EH (cell line): ENCODE results near the gene HAND2.

Source experiments
- DNase-seq: peaks from one replicate; pipeline ENCODE4 v3.0.0-alpha.2; 2015; ENCODE audit warnings: low read depth

The HAND2 gene

GRCh38 chr4:173529477-173530325, at the start of gene HAND2:
Gene HAND2, minus strand, starts transcription at chr4:173530229. Its CDS starts 940 bp downstream, at chr4:173529289.
- DNase-seq = peak; percentile 78

DNA sequence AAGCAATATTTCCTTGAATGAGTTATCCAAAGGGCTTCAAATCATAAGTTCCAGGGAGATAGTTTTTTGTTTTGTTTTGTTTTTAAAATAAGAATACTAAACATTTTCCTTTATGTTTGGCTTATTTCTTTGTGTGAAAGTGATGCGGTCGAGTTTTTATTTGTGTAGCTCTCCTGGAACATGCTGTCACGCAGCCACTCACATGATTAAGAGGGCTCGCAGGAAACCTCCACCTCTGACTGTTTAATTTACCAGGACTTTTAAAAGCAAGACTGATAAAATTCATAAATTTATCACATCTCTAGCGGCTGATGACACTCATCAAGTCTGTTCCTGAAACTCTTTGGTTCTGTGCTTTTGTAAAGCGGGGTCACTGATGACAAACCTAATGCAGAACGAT, 48.9 kb upstream of the HAND2 start:
- DNase-seq = no peak

- no peak for DNase-seq
These were observed 47.9 kb upstream of the HAND2 start for GRCh38 chr4:173577963-173578362.

DNA sequence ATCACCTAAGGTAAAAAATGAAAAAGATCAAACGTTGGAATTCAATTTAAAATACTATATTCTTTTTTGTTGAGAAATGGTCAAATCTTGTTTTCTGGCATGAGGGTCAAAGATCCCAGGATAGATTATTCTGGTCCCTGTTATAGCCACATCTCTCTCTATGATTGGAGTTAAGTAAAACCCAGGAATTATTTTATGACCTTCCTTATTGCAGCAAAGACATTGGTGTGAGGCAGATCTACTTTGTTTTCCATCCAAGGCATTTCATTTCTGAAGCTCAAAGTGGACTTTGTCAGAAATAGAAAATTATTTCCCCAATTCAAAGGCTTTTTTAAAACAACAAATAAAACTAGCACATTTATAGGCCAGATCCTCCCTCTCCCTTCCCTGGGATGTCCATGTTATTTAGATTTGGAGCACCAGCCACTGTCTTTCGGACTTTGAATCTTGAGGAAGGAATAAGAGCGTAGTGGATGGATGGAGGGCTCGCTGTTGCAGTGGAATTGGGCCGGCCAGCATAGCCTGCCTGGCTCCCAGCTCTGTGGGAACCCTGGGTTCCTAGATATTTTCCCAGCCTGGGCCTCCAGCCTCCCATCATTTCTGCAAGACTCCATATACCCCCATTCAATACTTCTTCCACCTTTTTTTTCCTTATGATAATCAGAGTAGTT, 45.6 kb upstream of the HAND2 start:
- no peak for DNase-seq

- DNase-seq = no peak
These were observed 43.7 kb upstream of the HAND2 start for GRCh38 chr4:173573725-173574124.

DNA sequence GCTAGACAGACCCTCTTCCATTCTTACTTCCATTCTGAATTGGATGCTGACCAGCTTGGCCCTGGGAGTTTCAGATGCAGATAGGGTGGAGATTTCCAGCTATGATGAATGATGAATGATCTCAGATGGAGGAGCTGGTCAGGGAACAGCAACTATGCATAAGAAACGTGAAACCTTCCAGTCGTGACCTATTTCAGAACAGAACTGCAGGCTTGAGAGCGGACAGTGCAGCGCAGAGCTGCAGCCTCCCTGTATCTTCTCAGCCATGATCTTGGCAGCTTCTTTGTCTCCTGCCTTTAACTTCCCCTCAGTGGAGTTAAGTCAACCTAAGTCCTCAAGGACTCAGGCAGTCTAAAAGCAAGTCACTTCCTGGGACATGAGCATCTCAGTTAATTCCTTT, 43.3 kb upstream of the HAND2 start:
- DNase-seq = no peak

DNA sequence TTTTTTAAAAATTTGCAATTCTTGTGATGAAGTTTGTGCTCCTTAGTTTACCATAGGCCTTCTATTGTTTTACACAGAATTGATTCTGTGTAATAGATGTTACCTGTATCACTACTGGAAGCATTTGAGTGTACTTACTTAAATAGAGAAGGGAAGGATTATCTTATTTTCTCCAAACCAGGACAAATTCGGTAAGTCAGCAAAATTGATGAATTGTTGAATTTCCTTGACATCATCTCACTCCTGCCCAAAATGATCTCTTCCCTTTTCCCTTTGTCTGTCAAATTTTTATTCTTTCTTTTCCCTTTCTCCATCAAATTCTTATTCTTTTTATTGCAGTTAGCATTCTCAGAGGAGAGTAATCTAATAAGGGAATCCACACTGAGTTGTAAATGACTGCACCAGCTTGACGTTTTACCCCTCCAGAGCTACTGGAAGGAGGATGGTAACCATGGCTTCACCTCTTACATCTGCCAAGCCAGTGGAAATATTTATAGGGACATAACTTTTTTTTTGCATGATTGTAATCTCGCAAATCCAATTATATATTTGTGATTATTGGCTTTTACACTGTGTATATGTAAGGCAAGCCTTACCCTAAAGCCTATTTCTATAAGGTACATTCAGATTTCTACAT, 42.6 kb upstream of the HAND2 start:
- DNase-seq = no peak

DNA sequence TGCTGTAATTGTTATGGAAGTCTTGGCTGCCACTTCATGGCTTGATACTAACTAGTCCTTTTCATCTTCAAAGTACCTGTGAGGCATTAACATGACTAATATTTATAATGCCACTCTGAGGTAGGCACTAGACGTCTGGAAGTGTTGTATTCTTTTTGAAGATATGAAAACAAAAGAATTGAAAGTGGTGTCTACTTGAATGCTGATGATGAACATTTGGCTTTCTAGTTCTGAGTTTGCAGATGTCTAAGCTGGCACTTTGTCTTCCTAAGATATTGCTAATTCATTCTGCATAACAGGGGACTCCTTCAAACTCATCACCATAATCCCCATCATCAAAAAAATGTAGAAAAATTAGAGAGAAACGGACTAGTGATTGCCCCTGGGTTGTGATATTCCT, 41.6 kb upstream of the HAND2 start:
- DNase-seq = no peak

DNA sequence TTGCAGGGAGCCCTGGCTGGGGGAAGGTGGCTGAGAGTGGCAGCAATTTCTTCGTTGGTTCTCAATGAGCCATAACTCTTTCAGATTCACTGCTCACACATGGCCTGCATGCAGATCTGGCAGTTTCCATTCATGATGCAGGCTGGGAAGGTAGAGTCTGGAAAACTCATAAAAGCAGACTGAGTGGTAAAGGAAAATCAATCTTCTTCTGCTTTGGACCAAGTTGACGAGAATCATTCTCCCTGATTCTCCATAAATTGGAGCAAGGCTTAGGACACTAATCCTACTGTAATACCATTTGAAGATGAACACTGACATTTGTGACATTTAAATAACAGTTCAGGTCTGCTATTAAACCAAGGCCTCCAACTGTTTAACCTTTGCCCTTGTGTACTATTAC, 35.3 kb upstream of the HAND2 start:
- DNase-seq = no peak

GRCh38 chr4:173564461-173564860, 34.4 kb upstream of the HAND2 start:
- DNase-seq = no peak

- DNase-seq = no peak
These were observed 30.9 kb upstream of the HAND2 start for GRCh38 chr4:173560896-173561295.

DNA sequence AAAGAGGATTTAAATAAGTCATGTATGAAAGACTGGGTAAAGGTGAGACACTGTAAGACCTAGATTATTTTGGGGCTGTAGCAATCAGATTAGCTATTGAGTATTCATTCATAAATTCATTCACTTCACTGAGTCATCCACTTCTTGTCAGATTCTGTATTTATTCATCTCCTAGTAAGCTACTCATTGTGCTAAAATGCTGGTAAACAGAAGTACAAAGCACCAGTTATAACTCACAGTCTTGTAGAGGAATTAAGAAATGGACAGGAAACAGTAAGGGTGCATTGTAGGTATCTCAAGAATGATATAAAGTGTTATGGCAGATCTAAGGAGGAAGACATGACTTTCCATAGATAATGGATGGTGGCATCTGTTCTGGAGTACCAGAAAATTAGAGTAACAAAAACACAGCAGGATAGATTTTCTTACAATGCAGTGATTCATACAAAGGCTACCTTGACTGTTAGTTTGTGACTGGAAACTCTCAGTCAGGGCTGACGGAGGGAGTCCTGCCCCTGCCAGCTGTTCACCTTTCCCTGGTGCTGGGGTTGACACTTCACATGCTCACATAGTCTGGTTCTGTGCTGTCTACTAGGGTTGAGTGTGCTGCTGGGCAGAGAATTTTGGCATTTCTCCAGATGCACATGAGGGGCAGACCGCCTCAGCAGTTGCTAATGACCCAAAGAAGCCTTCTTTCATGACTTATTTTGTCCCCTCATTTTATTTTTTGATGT, 26.5 kb upstream of the HAND2 start:
- DNase-seq = no peak

DNA sequence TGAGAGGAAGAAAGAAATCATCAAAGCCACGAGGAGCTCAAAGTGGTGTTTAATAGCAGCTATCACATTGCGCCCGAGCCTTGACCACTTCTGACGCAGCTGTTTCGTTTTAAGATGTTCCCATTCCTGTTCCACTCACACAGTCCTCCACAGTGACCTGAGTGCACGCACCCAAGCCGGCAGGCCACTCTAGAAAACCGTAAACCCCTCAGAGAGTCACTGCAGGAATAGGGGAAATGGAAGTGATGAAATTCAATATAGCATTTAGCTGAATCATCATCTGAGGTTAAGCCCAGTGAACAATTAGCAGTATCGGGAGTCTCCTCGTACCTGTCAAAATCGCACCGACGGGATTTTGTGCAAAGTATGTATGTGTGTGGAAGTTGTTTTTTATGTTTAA, 17.9 kb upstream of the HAND2 start:
- peak; percentile 3 for DNase-seq

DNA sequence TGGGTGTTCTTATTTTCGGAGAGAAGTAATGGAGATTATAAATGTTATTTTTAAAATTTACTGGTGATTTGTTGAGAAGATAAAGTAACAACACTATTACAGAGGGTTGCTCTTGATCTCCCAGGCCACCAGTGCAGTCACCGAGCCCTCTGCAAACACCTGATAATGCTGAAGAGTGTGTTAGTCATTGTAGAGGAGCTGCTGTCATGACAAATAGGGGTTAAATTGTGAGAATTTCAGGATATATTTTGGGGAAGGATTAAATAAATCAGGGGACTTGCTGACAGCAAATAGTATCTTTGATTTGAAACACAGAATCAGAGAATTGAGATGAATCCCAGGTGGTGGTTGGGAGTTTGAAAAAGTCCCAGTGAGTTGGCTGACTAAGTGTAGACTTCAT, 16.7 kb upstream of the HAND2 start:
- no peak for DNase-seq

DNA sequence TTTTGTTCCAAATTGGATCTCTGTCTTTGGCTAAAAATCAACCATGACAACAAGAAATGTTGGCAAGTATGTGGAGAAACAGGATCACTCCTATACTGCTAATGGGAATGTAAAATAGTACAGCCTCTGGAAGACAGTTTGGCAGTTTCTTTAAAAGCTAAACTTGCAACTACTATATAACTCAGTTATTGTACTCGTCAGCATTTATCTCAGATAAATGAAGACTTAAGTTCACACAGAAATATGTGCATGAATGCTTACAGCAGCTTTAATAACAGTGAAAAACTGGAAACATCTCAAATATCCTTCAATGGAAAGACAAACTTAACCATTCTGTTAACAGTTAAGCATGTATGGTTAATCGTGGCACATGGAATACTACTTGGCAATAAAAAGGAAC, 15.4 kb upstream of the HAND2 start:
- no peak for DNase-seq

DNA sequence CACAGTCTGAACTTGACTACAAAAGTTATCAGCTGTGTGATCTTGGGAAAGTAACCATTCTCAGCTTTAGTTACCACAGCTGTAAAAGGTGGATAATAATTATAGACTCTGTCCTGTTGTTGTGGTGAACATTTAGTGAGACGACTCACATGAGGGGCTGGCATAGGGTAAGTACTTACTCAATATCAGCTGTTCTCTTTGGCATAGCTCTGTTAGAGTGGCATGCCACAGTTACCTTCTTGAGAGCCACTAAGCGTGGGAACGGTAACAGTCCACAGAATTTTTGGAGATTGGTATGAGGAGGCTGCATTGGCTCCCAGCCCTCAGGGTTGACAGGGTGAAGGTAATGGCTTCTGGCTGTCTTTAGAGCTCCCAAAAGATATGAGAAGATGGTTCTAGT, 13.2 kb upstream of the HAND2 start:
- no peak for DNase-seq

- DNase-seq = no peak
These were observed 10.0 kb upstream of the HAND2 start for GRCh38 chr4:173539986-173540385.

GRCh38 chr4:173538909-173539445, 8.9 kb upstream of the HAND2 start:
- no peak for DNase-seq

GRCh38 chr4:173538148-173538908, 8.3 kb upstream of the HAND2 start:
- peak; percentile 20 for DNase-seq

- no peak for DNase-seq
These were observed 7.7 kb upstream of the HAND2 start for GRCh38 chr4:173537613-173538147.

DNA sequence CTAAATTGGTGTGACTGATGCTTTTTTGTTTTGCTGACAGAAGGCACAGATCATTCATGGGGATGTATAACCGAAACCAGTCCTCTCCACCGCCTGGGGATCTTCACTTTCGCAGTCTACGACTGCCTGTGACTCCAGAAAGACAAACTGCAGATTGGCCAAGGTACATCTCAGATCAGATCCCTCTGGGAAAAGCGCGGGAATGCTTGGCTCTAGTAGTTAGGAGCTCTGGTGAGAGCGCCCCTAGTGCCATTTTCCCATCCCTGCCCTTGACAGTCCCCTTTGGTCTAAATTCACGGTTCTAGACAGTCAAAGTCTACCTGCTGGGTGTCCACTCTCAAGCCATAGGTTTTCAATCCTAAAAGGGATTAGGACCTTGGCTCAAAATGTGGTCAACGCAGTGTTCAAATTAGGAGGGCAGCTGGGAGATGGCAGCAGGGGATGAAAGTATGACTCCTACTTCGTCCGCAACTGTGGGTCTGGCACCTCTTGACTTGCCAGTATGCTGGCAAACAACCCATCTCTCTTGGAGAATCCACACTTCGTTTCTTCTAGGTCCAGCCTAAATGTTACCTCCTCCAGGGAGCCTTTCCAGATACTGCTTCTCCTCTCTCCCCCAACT, 6.9 kb upstream of the HAND2 start:
- no peak for DNase-seq
